DOHH2 (cell line): ENCODE data around the gene LTA.

Source experiments
- H3F3A ChIP-seq: fragments of 200-600 bp; sonication (generic), shearing (Covaris generic); 2 replicates; pipeline ENCODE4 v1.6.0; 2016; ENCODE audit warnings: antibody characterized with exemption, mild to moderate bottlenecking; ENCODE audit not compliant: control insufficient read depth, insufficient read depth
- H3K27ac ChIP-seq: fragments of 200-600 bp; sonication (generic); 2 replicates; pipeline ENCODE4 v1.5.1; 2014; ENCODE audit warnings: low read depth, mild to moderate bottlenecking, low read length, moderate library complexity
- H3K27me3 ChIP-seq: fragments of 200-600 bp; sonication (generic); 2 replicates; pipeline ENCODE4 v1.6.1; 2014; ENCODE audit warnings: mild to moderate bottlenecking, low read length, mixed read lengths; ENCODE audit not compliant: control insufficient read depth
- H3K36me3 ChIP-seq: fragments of 200-600 bp; sonication (generic); 2 replicates; pipeline ENCODE4 v1.6.1; 2014; ENCODE audit warnings: mild to moderate bottlenecking, low read length, moderate library complexity, mixed read lengths; ENCODE audit not compliant: control insufficient read depth
- H3K4me1 ChIP-seq: fragments of 200-600 bp; sonication (generic); 2 replicates; pipeline ENCODE4 v1.6.1; 2014; ENCODE audit warnings: mild to moderate bottlenecking, low read length, mixed read lengths; ENCODE audit not compliant: control insufficient read depth
- H3K4me2 ChIP-seq: fragments of 200-600 bp; sonication (generic); 2 replicates; pipeline ENCODE4 v1.6.0; 2014; ENCODE audit warnings: mild to moderate bottlenecking, low read length, moderate library complexity
- H3K4me3 ChIP-seq: fragments of 200-600 bp; sonication (generic); 2 replicates; pipeline ENCODE4 v1.5.1; 2014; ENCODE audit warnings: mild to moderate bottlenecking, low read length, mixed read lengths
- H3K79me2 ChIP-seq: fragments of 200-600 bp; sonication (generic); 2 replicates; pipeline ENCODE4 v1.6.1; 2014; ENCODE audit warnings: mild to moderate bottlenecking, low read length, mixed read lengths; ENCODE audit not compliant: control insufficient read depth
- H3K9me2 ChIP-seq: fragments of 200-600 bp; sonication (generic); replicated peaks from 2 replicates; pipeline ENCODE4 v1.6.1; 2014; ENCODE audit warnings: mild to moderate bottlenecking, low read length, mixed read lengths; ENCODE audit not compliant: control insufficient read depth
- H3K9me3 ChIP-seq: fragments of 200-600 bp; sonication (generic); 2 replicates; pipeline ENCODE4 v1.6.1; 2014; ENCODE audit warnings: antibody characterized with exemption, low read length, mixed read lengths; ENCODE audit not compliant: control insufficient read depth, insufficient read depth
- H4K20me1 ChIP-seq: fragments of 200-600 bp; sonication (generic); 2 replicates; pipeline ENCODE4 v1.6.0; 2014; ENCODE audit warnings: low read depth, mild to moderate bottlenecking, antibody characterized with exemption, low read length, moderate library complexity; ENCODE audit not compliant: control insufficient read depth, insufficient read depth
- CTCF ChIP-seq: fragments of 200-600 bp; sonication (generic); IDR thresholded peaks from one replicate; pipeline ENCODE4 v1.5.1; 2014; ENCODE audit warnings: antibody characterized with exemption, mild to moderate bottlenecking, low read depth, low read length; ENCODE audit not compliant: poor library complexity, severe bottlenecking
- EZH2phosphoT487 ChIP-seq: fragments of 200-600 bp; sonication (generic); IDR thresholded peaks from 2 replicates; pipeline ENCODE4 v1.6.1; 2017; ENCODE audit warnings: borderline replicate concordance, mild to moderate bottlenecking, antibody characterized with exemption, low read length, moderate library complexity, mixed read lengths

Gene LTA

GRCh38 chr6:31575952-31576685 lies 4.0 kb downstream of the LTA start:
- H3K4me1 ChIP-seq: peaks cover 61% of the 10 kb centered on the region
- H3K27me3 ChIP-seq: peaks cover 85% of the 10 kb centered on the region

GRCh38 chr6:31576897-31577578 lies 4.9 kb downstream of the LTA start:
- Histone ChIP-seq H3K79me2 (no peaks in the 10 kb centered on the region), H3K9me3 (no peaks in the 10 kb centered on the region), H4K20me1 (no peaks in the 10 kb centered on the region), H3K9me2 (no peaks in the 10 kb centered on the region), H3K27me3 (peaks cover 85% of the 10 kb centered on the region), H3K4me2 (peak overlapping the region; percentile 21), H3K4me1 (peaks cover 61% of the 10 kb centered on the region), H3K36me3 (no peaks in the 10 kb centered on the region), H3K4me3 (peak overlapping the region; percentile 34), H3F3A (peaks cover 3% of the 10 kb centered on the region; the same call in 1 of the 2 replicates), H3K27ac (no peak overlapping the region)
- TF ChIP-seq EZH2phosphoT487: no peak
- no peak for TF ChIP-seq CTCF

More at GRCh38 chr6:31575952-31576685, 4.0 kb downstream of the LTA start:
- Histone ChIP-seq H3K4me3 (peak overlapping the region; percentile 35), H3K27ac (no peak overlapping the region), H3K4me2 (peak overlapping the region; percentile 21), H3K36me3 (no peaks in the 10 kb centered on the region), H4K20me1 (no peaks in the 10 kb centered on the region), H3F3A (peaks cover 3% of the 10 kb centered on the region; the same call in 1 of the 2 replicates), H3K79me2 (no peaks in the 10 kb centered on the region), H3K9me2 (no peaks in the 10 kb centered on the region), H3K9me3 (no peaks in the 10 kb centered on the region)
- TF ChIP-seq EZH2phosphoT487 (no peak), CTCF (no peak)

GRCh38 chr6:31577579-31577966 lies 5.5 kb downstream of the LTA start:
- H3K27ac ChIP-seq: no peak overlapping the region

More at GRCh38 chr6:31577579-31577966, 5.5 kb downstream of the LTA start:
- Histone ChIP-seq H3K4me1 (peaks cover 61% of the 10 kb centered on the region), H3K9me3 (no peaks in the 10 kb centered on the region), H3K36me3 (no peaks in the 10 kb centered on the region), H3K4me2 (no peak overlapping the region), H3K9me2 (no peaks in the 10 kb centered on the region), H3K27me3 (peaks cover 83% of the 10 kb centered on the region), H4K20me1 (no peaks in the 10 kb centered on the region), H3K4me3 (no peak overlapping the region), H3F3A (peaks cover 3% of the 10 kb centered on the region; the same call in 1 of the 2 replicates), H3K79me2 (no peaks in the 10 kb centered on the region)
- TF ChIP-seq EZH2phosphoT487: no peak
- no peak for TF ChIP-seq CTCF
